Osteocyte (in vitro differentiated cells): ENCODE results near the gene DGUOK. TPM values are rescaled to one million over a fixed set of nuclear protein-coding genes. Genes with fewer than 3 reads are reported as not detected.

Experiments
- DNase-seq: peaks from one replicate; pipeline ENCODE4 v3.0.0; 2021; ENCODE audit warnings: mixed read lengths; ENCODE audit not compliant: unreplicated experiment; ENCODE audit errors: extremely low spot score
- H3K27ac Mint-ChIP-seq: one replicate; pipeline ENCODE4 v1.8.0; 2021; ENCODE audit warnings: mild to moderate bottlenecking, mixed read lengths; ENCODE audit not compliant: unreplicated experiment
- H3K27me3 Mint-ChIP-seq: one replicate; pipeline ENCODE4 v1.8.0; 2021; ENCODE audit warnings: mixed read lengths; ENCODE audit not compliant: unreplicated experiment
- H3K36me3 Mint-ChIP-seq: one replicate; pipeline ENCODE4 v1.8.0; 2021; ENCODE audit warnings: mixed read lengths; ENCODE audit not compliant: unreplicated experiment
- H3K4me1 Mint-ChIP-seq: one replicate; pipeline ENCODE4 v1.8.0; 2021; ENCODE audit warnings: mixed read lengths; ENCODE audit not compliant: unreplicated experiment
- H3K4me3 Mint-ChIP-seq: one replicate; pipeline ENCODE4 v1.8.0; 2021; ENCODE audit warnings: mild to moderate bottlenecking, moderate library complexity, mixed read lengths; ENCODE audit not compliant: unreplicated experiment
- H3K9me3 Mint-ChIP-seq: one replicate; pipeline ENCODE4 v1.8.0; 2021; ENCODE audit warnings: mixed read lengths; ENCODE audit not compliant: unreplicated experiment
- total RNA-seq: library from RNA; stranded (reverse); gene quantifications from 2 replicates; pipeline ENCODE4 v1.2.1, GENCODE V29; 2021
- TF ChIP-seq, protein P1 (sequence below): fragments of 200-600 bp; sonication (generic); IDR thresholded peaks from 2 replicates; pipeline ENCODE4 v1.5.0; 2021; ENCODE audit warnings: antibody characterized with exemption, mild to moderate bottlenecking, moderate library complexity

Gene DGUOK
- total RNA-seq, 1 donor from 2014 or later = 63.9 TPM

DNA sequence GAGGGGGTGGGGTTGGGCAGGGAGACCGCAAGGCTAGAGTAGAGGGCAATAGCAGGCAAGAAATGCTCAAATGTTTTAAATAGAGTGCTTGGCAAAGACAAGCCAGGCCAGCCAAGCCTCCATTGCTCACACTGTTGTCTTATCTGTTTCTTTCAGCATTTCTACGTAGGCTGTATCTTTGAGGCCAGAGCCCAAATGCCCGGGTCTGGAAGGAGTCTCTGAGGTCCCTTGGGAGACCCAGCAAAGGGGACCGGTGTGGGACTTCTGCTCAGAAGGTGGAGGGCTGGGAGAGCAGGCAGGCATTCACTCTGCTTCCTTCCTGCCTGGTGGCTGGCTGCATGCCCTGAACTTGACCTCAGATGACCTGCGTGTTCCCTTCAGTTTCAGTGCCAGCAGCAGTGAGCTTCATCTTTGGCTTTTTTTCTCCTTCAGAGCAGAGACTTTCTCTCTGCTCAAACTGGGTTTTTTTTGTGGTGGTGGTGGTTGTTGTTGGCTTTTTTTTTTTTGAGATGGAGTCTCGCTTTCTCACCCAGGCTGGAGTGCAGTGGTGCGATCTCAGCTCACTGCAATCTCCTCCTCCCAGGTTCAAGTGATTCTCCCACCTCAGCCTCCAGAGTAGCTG is 44.3 kb downstream of the DGUOK start:
- H3K4me1 Mint-ChIP-seq = peaks cover 16% of the 10 kb centered on the region
- DNase-seq = no peak
- no peaks in the 10 kb centered on the region for H3K36me3 Mint-ChIP-seq
- TF ChIP-seq, protein P1, sequence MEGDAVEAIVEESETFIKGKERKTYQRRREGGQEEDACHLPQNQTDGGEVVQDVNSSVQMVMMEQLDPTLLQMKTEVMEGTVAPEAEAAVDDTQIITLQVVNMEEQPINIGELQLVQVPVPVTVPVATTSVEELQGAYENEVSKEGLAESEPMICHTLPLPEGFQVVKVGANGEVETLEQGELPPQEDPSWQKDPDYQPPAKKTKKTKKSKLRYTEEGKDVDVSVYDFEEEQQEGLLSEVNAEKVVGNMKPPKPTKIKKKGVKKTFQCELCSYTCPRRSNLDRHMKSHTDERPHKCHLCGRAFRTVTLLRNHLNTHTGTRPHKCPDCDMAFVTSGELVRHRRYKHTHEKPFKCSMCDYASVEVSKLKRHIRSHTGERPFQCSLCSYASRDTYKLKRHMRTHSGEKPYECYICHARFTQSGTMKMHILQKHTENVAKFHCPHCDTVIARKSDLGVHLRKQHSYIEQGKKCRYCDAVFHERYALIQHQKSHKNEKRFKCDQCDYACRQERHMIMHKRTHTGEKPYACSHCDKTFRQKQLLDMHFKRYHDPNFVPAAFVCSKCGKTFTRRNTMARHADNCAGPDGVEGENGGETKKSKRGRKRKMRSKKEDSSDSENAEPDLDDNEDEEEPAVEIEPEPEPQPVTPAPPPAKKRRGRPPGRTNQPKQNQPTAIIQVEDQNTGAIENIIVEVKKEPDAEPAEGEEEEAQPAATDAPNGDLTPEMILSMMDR = no peak
- no peak overlapping the region for H3K4me3 Mint-ChIP-seq
- H3K9me3 Mint-ChIP-seq = no peaks in the 10 kb centered on the region
- no peak overlapping the region for H3K27ac Mint-ChIP-seq
- peaks cover 5% of the 10 kb centered on the region for H3K27me3 Mint-ChIP-seq

DNA sequence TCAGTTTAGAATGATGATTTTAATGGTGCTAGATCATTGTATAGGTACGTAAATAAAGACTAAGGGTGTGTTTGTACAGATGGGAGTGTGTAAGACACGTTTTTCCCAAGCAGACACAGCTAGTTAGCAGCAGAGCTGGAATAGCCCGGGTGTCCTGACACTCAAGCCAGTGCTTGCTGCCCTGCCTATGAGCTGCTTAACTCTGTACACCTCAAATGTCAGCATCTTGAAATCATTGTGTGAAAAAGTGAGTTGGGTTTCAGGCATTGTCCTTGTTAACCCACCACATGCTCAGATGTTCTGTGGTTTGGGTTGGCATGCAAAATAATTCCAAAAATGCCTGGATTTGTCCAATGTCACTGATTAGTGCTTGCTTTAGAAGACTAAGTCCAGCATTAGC is 45.0 kb downstream of the DGUOK start:
- TF ChIP-seq, protein P1 = no peak
- no peak overlapping the region for H3K27ac Mint-ChIP-seq
- H3K9me3 Mint-ChIP-seq = no peaks in the 10 kb centered on the region
- DNase-seq = no peak
- no peaks in the 10 kb centered on the region for H3K36me3 Mint-ChIP-seq
- peaks cover 5% of the 10 kb centered on the region for H3K27me3 Mint-ChIP-seq
- no peak overlapping the region for H3K4me3 Mint-ChIP-seq
- H3K4me1 Mint-ChIP-seq = peaks cover 16% of the 10 kb centered on the region

DNA sequence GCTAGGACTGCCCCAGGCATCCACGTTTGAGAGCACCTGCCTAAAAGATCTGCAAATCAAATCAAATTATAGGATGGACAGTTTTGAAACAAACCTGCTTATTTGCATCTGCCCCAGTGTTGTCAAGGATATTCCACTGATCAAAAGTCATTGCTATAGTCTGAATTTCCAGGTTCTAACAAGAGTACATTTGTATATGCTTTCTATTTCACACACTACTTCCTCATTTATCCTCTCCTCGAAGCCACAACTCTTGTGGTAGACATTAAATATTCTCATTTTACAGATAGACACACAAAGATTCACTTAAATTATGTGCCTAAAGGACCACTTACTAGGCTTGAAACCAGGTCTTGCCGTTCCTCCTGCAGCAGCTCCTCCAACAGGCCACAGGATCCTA is 46.2 kb downstream of the DGUOK start:
- no peaks in the 10 kb centered on the region for H3K36me3 Mint-ChIP-seq
- TF ChIP-seq, protein P1 = no peak
- peaks cover 5% of the 10 kb centered on the region for H3K27me3 Mint-ChIP-seq
- no peak overlapping the region for H3K27ac Mint-ChIP-seq
- no peaks in the 10 kb centered on the region for H3K9me3 Mint-ChIP-seq
- H3K4me3 Mint-ChIP-seq = no peak overlapping the region
- peaks cover 16% of the 10 kb centered on the region for H3K4me1 Mint-ChIP-seq
- DNase-seq = no peak

GRCh38 chr2:73975731-73976130 is 49.1 kb downstream of the DGUOK start:
- Mint-ChIP-seq H3K27ac (no peak overlapping the region), H3K9me3 (no peaks in the 10 kb centered on the region), H3K36me3 (no peaks in the 10 kb centered on the region), H3K27me3 (no peaks in the 10 kb centered on the region), H3K4me3 (no peak overlapping the region), H3K4me1 (peaks cover 14% of the 10 kb centered on the region)
- TF ChIP-seq, protein P1 = no peak
- DNase-seq = no peak

- Mint-ChIP-seq H3K4me3 (no peak overlapping the region), H3K27me3 (peaks cover 6% of the 10 kb centered on the region), H3K9me3 (no peaks in the 10 kb centered on the region), H3K4me1 (peaks cover 15% of the 10 kb centered on the region), H3K27ac (no peak overlapping the region), H3K36me3 (no peaks in the 10 kb centered on the region)
- TF ChIP-seq, protein P1 = no peak
- DNase-seq = no peak
Observed at GRCh38 chr2:73976803-73977202, 50.1 kb downstream of the DGUOK start.
